BJ (cell line): ENCODE measurements around the gene MT1B. TPM values are rescaled to one million over a fixed set of nuclear protein-coding genes. Genes with fewer than 3 reads are reported as not detected.
"Not testable (repeated sequence)": the region's sequence is repeated elsewhere in the genome, so short reads cannot be mapped to it uniquely, and the experiment has no call there.

Source experiments
- CTCF ChIA-PET: fragments of 350-600 bp; formaldehyde crosslinking; extraction: SDS; loops from one replicate; lab custom pipeline; 2021; ENCODE audit warnings: antibody characterized with exemption, inconsistent platforms; lab: Yijun Ruan, JAX
- POLR2A ChIA-PET: fragments of 300-600 bp; sonication (Branson Sonifier 250); formaldehyde crosslinking; extraction: SDS; loops from one replicate; lab custom pipeline; 2021; ENCODE audit warnings: antibody characterized with exemption; lab: Charles Lee
- DNase-seq: peaks from one replicate; pipeline ENCODE4 v3.0.0-alpha.2; 2011; ENCODE audit warnings: low read depth
- H3K27me3 ChIP-seq: 2 replicates; pipeline ENCODE4 v1.6.0; 2011; ENCODE audit warnings: low read length; ENCODE audit not compliant: control insufficient read depth, insufficient read depth
- H3K36me3 ChIP-seq: 2 replicates; pipeline ENCODE4 v1.5.1; 2011; ENCODE audit warnings: low read length; ENCODE audit not compliant: control insufficient read depth, insufficient read depth
- H3K4me3 ChIP-seq: 2 replicates; pipeline ENCODE4 v1.5.1; 2011; ENCODE audit warnings: low read depth, mild to moderate bottlenecking, control low read depth, low read length
- CTCF ChIP-seq: IDR thresholded peaks from 2 replicates; pipeline ENCODE4 v1.5.1; 2011; ENCODE audit warnings: low read depth, mild to moderate bottlenecking, control low read depth, inconsistent platforms, low read length, moderate library complexity; ENCODE audit not compliant: insufficient read depth
- polyA plus RNA-seq: library from polyadenylated mRNA; depleted of rRNA; stranded (reverse); fragments of >200 nt; gene quantifications from 2 replicates; pipeline ENCODE4 v1.2.3, GENCODE V29; 2011

The MT1B gene
- polyA plus RNA-seq, 1 experiment, result not detected

- H3K36me3 ChIP-seq, result no peaks in the 10 kb centered on the region
- H3K27me3 ChIP-seq, result peaks cover 47% of the 10 kb centered on the region
- TF ChIP-seq CTCF, result no peak
- no peak overlapping the region for H3K4me3 ChIP-seq
- ChIA-PET CTCF (interaction anchor here (0.6 to 2.6 kb wide), 6 partner anchors 11 to 120 kb away, joined by 3 to 12 read pairs (median 4); partner anchors contain the start of gene MT1X), POLR2A (no interaction called here)
- DNase-seq, result no peak
These were observed 21.3 kb downstream of the MT1B start for GRCh38 chr16:56672761-56673536.

- no peak for DNase-seq
- ChIA-PET CTCF (interaction anchor here (0.6 to 2.6 kb wide), 7 partner anchors 10 to 65 kb away, joined by 4 to 12 read pairs (median 4); partner anchors contain the start of gene MT1X), POLR2A (interaction anchor here (0.7 kb wide), 1 partner anchor 9 kb away, joined by 3 read pairs; no protein-coding TSS in a partner anchor)
- Histone ChIP-seq H3K36me3 (no peaks in the 10 kb centered on the region), H3K4me3 (no peak overlapping the region), H3K27me3 (peaks cover 38% of the 10 kb centered on the region)
- peak; percentile 53; the same call in 1 of the 2 replicates for TF ChIP-seq CTCF
These were observed 22.2 kb downstream of the MT1B start for GRCh38 chr16:56673921-56674320.

- H3K36me3 ChIP-seq, H3K4me3 ChIP-seq, DNase-seq: not testable (repeated sequence)
- CTCF ChIA-PET, result interaction anchor here (0.6 to 2.6 kb wide), 4 partner anchors 9 to 65 kb away, joined by 4 to 12 read pairs (median 4); partner anchors contain the start of gene MT1X
- H3K27me3 ChIP-seq, result peaks cover 31% of the 10 kb centered on the region
- POLR2A ChIA-PET, result interaction anchor here (0.7 kb wide), 1 partner anchor 8 kb away, joined by 3 read pairs; no protein-coding TSS in a partner anchor
These were observed 22.9 kb downstream of the MT1B start for GRCh38 chr16:56674570-56674969.

GRCh38 chr16:56675685-56676210, 24.1 kb downstream of the MT1B start:
- no peak for TF ChIP-seq CTCF
- H3K4me3 ChIP-seq, result no peak overlapping the region

GRCh38 chr16:56677474-56677873, 25.8 kb downstream of the MT1B start:
- CTCF ChIA-PET, result interaction anchor here (0.9 to 1.4 kb wide), 5 partner anchors 25 to 152 kb away, joined by 3 read pairs; partner anchors contain the start of gene MT1E
- TF ChIP-seq CTCF, result no peak
- H3K4me3 ChIP-seq, result no peak overlapping the region
- peaks cover 9% of the 10 kb centered on the region for H3K27me3 ChIP-seq
- DNase-seq, result no peak
- POLR2A ChIA-PET, result no interaction called here
- no peaks in the 10 kb centered on the region for H3K36me3 ChIP-seq

More at GRCh38 chr16:56675685-56676210, 24.1 kb downstream of the MT1B start:
- peaks cover 20% of the 10 kb centered on the region for H3K27me3 ChIP-seq
- CTCF ChIA-PET, result interaction anchor here (0.8 to 1.1 kb wide), 3 partner anchors 14 to 64 kb away, joined by 3 to 4 read pairs (median 3); no protein-coding TSS in a partner anchor
- no peak for DNase-seq
- POLR2A ChIA-PET, result no interaction called here
- no peaks in the 10 kb centered on the region for H3K36me3 ChIP-seq
